Measurements from ENCODE around the gene CASK. TPM values are rescaled to one million over a fixed set of nuclear protein-coding genes. Genes with fewer than 3 reads are reported as not detected.
A peak's percentile ranks its signal among the peaks of the same experiment; 100 is the strongest.

Gene CASK
- total RNA-seq: 10 to 100 TPM; 34.3 to 52.8 (median 40.7) TPM

GRCh38 chrX:41923211-41923977 lies at the start of gene CASK:
Gene CASK (minus strand): TSS chrX:41923554. CDS start chrX:41922988, 566 bp downstream.
- H3K4me1 ChIP-seq: peaks cover 0 to 13% (median 0%) of the 10 kb centered on the region in 4 donors
- no peaks in the 10 kb centered on the region for H3K36me3 ChIP-seq
- peak within 1 kb of the TSS; percentile 35 to 66 (median 54) for H3K4me3 ChIP-seq
- WGBS, 2 donors: 0 to 54% methylated on average over 4 to 83 of the region's 123 CpGs
- peak; percentile 84 to 87 for DNase-seq (ENCODE audit: low spot score in 2 of 2)
- peak within 1 kb of the TSS; percentile 75 to 89 (median 84) for H3K27ac ChIP-seq
- no peaks in the 10 kb centered on the region for H3K9me3 ChIP-seq
- peak; percentile 68 to 86 for TF ChIP-seq POLR2A (IDR thresholded peaks at IDR 0.05)
- peak in 1 of 2 donors; percentile 74 for TF ChIP-seq EP300 (IDR thresholded peaks at IDR 0.05)
- TF ChIP-seq CTCF (IDR thresholded peaks at IDR 0.05): peak in 1 of 5 experiments; percentile 12
- no peaks in the 10 kb centered on the region for H3K27me3 ChIP-seq

- DNase-seq (ENCODE audit: low spot score in 2 of 2): no peak
- H3K27me3 ChIP-seq: peaks cover 0 to 5% of the 10 kb centered on the region in 2 donors
- 59 to 76% methylated on average over 3 of the region's 3 CpGs for WGBS, 2 donors
- H3K9me3 ChIP-seq: no peaks in the 10 kb centered on the region
- H3K27ac ChIP-seq: no peak overlapping the region
- H3K36me3 ChIP-seq: no peaks in the 10 kb centered on the region
- H3K4me1 ChIP-seq: no peaks in the 10 kb centered on the region
- TF ChIP-seq CTCF (IDR thresholded peaks at IDR 0.05): no peak
- TF ChIP-seq EP300 (IDR thresholded peaks at IDR 0.05): no peak
- no peak for TF ChIP-seq POLR2A (IDR thresholded peaks at IDR 0.05)
- H3K4me3 ChIP-seq: no peak overlapping the region
Observed at GRCh38 chrX:41971346-41971745, 48.0 kb upstream of the CASK start.

GRCh38 chrX:41970419-41970818 lies 47.1 kb upstream of the CASK start:
- Histone ChIP-seq H3K4me3 (no peak overlapping the region), H3K4me1 (no peaks in the 10 kb centered on the region), H3K36me3 (no peaks in the 10 kb centered on the region), H3K27ac (no peak overlapping the region), H3K27me3 (peaks cover 0 to 5% of the 10 kb centered on the region in 2 donors), H3K9me3 (no peaks in the 10 kb centered on the region)
- no peak for TF ChIP-seq CTCF (IDR thresholded peaks at IDR 0.05)
- no peak for TF ChIP-seq POLR2A (IDR thresholded peaks at IDR 0.05)
- no peak for TF ChIP-seq EP300 (IDR thresholded peaks at IDR 0.05)
- no peak for DNase-seq (ENCODE audit: low spot score in 2 of 2)

- 40 to 68% methylated on average over 3 of the region's 3 CpGs for WGBS, 2 donors
- Histone ChIP-seq H3K27me3 (no peaks in the 10 kb centered on the region), H3K27ac (no peak overlapping the region), H3K9me3 (no peaks in the 10 kb centered on the region), H3K36me3 (no peaks in the 10 kb centered on the region), H3K4me3 (no peak overlapping the region), H3K4me1 (no peaks in the 10 kb centered on the region)
- no peak for DNase-seq (ENCODE audit: low spot score in 2 of 2)
- no peak for TF ChIP-seq CTCF (IDR thresholded peaks at IDR 0.05)
- no peak for TF ChIP-seq POLR2A (IDR thresholded peaks at IDR 0.05)
Observed at GRCh38 chrX:41963348-41963747, 40.0 kb upstream of the CASK start.

GRCh38 chrX:41960142-41960541 lies 36.8 kb upstream of the CASK start:
- no peak for DNase-seq (ENCODE audit: low spot score in 2 of 2)
- H3K4me1 ChIP-seq: no peaks in the 10 kb centered on the region
- H3K4me3 ChIP-seq: no peak overlapping the region
- no peaks in the 10 kb centered on the region for H3K36me3 ChIP-seq
- H3K9me3 ChIP-seq: no peaks in the 10 kb centered on the region
- 57 to 58% methylated on average over 2 of the region's 2 CpGs for WGBS, 2 donors
- TF ChIP-seq EP300 (IDR thresholded peaks at IDR 0.05) (no peak), CTCF (IDR thresholded peaks at IDR 0.05) (no peak), POLR2A (IDR thresholded peaks at IDR 0.05) (no peak)
- H3K27ac ChIP-seq: no peak overlapping the region
- no peaks in the 10 kb centered on the region for H3K27me3 ChIP-seq

Measured in tibial nerve (tissue), 4 donors.